Stimulated activated naive B cell treated with anti-CD40 and anti-IgM and Interleukin-4, amounts not matched to agents 10 μg/mL and 1 μg/mL and 100 μg/mL, for 72 hours (primary cell): ENCODE results near the gene SSH3.
A peak's percentile ranks its signal among the peaks of the same experiment; 100 is the strongest.

Source experiments
- ATAC-seq, 2 donors: fragments of 150-1000 bp; cut with Tn5 transposase; replicated peaks; 2 replicates each; pipeline ENCODE4 v1.10.0; 2021; ENCODE audit warnings: moderate library complexity in 1 of 2
- DNase-seq: peaks from one replicate; pipeline ENCODE4 v3.0.0; 2021
- H3K27ac Mint-ChIP-seq: one replicate; pipeline ENCODE4 v1.8.0; 2022; ENCODE audit warnings: mild to moderate bottlenecking, mixed read lengths
- H3K27me3 Mint-ChIP-seq, 2 donors: one replicate each; pipeline ENCODE4 v1.8.0; 2022; ENCODE audit warnings: mixed read lengths in 2 of 2
- H3K36me3 Mint-ChIP-seq, 2 donors: one replicate each; pipeline ENCODE4 v1.8.0; 2022; ENCODE audit warnings: mixed read lengths in 2 of 2, mild to moderate bottlenecking in 1 of 2
- H3K4me1 Mint-ChIP-seq, 2 donors: one replicate each; pipeline ENCODE4 v1.8.0; 2022; ENCODE audit warnings: mixed read lengths in 2 of 2, mild to moderate bottlenecking in 1 of 2
- H3K4me3 Mint-ChIP-seq, 2 donors: one replicate each; pipeline ENCODE4 v1.8.0; 2022; ENCODE audit warnings: mild to moderate bottlenecking in 2 of 2, mixed read lengths in 2 of 2, moderate library complexity in 1 of 2
- H3K9me3 Mint-ChIP-seq, 2 donors: one replicate each; pipeline ENCODE4 v1.8.0; 2022; ENCODE audit warnings: mixed read lengths in 2 of 2, mild to moderate bottlenecking in 1 of 2

The SSH3 gene

DNA sequence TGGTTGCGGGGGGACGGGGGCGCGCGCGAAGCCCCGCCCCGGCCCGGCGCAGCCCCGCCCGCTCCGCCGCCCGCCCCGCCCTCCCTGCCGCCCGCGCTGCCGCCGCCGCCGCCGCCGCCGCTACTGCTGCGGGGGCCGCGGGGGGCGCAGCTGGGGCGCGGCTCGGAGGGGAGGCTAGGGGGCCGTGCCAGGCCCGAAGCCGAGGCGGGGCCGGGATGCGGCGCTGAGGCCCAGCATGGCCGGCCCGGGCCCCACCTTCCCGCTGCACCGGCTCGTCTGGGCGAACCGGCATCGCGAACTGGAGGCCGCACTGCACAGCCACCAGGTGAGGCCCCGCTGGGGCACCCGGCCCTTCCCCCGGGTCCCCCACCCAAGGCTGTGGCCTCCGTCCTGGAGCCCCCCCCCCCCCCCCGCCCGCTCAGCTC lies 14.1 kb upstream of the SSH3 start, which contains the start of gene ANKRD13D:
TSS of gene ANKRD13D (plus strand) at position 78 of the 425 bp plus-strand sequence. CDS start at position 236, 158 bp downstream.
- ATAC-seq (peak; percentile 38 to 47), DNase-seq (peak; percentile 53)
- Mint-ChIP-seq H3K9me3 (peaks cover 0 to 1% of the 10 kb centered on the region in 2 donors), H3K27me3 (no peaks in the 10 kb centered on the region), H3K27ac (peak within 1 kb of the TSS; percentile 99), H3K4me3 (peak within 1 kb of the TSS; percentile 91 to 93), H3K4me1 (peaks cover 36 to 74% of the 10 kb centered on the region in 2 donors), H3K36me3 (peaks cover 41 to 50% of the 10 kb centered on the region in 2 donors)

DNA sequence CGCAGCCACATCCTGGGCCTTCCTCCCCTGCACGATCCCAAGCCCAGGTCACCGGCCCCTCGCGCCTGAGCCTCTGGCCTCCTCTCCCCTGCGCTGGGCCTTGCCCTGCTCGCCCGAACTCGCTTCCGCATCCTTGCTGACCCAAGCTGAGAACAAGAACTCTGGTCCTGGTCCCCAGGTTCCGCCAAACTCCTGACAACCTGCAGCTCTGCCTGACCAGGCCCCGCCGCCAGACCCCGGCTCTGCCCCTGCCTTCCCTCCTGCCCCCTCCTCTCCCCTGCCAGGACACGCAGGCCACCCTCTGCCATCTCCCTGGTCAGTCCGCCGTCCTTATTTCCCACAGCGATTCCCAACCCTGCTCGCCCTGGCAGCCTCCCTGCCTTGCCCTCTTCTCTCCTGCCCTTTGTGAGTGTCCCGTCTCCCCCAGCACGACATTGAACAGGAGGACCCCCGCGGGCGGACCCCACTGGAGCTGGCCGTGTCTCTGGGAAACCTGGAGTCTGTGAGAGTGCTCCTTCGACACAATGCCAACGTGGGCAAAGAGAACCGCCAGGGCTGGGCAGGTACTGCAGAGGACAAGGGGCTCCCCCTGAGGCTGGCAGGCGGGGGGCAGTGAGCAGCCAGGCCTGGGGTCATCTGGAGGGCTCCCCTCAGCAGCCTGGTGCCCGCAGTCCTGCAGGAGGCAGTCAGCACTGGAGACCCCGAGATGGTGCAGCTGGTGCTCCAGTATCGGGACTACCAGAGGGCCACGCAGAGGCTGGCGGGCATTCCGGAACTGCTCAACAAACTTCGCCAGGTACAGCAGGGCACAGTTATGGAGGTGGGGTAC lies 13.5 kb upstream of the SSH3 start:
- Mint-ChIP-seq H3K9me3 (peaks cover 0 to 1% of the 10 kb centered on the region in 2 donors), H3K4me1 (peaks cover 36 to 70% of the 10 kb centered on the region in 2 donors), H3K27ac (peak overlapping the region; percentile 95), H3K36me3 (peaks cover 42 to 52% of the 10 kb centered on the region in 2 donors), H3K4me3 (peak overlapping the region; percentile 88 to 93), H3K27me3 (no peaks in the 10 kb centered on the region)
- ATAC-seq (no peak), DNase-seq (no peak)

DNA sequence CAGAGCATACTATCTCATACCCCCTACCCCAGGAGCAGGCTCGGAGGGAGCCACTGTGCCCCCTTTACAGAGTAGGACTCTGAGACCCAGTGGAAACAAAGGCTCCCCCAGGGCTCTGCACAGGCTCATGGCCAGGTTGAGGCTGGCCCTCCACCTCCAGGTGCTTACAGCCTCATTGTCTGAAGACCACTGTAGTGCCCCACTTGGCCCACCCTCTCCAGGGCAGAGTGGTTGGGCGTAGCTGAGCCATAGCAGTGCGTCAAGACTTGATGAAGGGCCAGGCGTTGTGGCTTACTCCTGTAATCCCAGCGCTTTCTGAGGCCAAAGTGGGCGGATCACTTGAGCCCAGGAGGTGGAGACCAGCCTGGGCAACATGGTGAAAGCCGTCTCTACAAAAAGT lies 12.5 kb upstream of the SSH3 start:
- Mint-ChIP-seq H3K4me1 (peaks cover 34 to 61% of the 10 kb centered on the region in 2 donors), H3K27ac (peak overlapping the region; percentile 5), H3K4me3 (no peak overlapping the region), H3K27me3 (no peaks in the 10 kb centered on the region), H3K36me3 (peaks cover 45 to 54% of the 10 kb centered on the region in 2 donors), H3K9me3 (peaks cover 0 to 1% of the 10 kb centered on the region in 2 donors)
- no peak for ATAC-seq
- no peak for DNase-seq

DNA sequence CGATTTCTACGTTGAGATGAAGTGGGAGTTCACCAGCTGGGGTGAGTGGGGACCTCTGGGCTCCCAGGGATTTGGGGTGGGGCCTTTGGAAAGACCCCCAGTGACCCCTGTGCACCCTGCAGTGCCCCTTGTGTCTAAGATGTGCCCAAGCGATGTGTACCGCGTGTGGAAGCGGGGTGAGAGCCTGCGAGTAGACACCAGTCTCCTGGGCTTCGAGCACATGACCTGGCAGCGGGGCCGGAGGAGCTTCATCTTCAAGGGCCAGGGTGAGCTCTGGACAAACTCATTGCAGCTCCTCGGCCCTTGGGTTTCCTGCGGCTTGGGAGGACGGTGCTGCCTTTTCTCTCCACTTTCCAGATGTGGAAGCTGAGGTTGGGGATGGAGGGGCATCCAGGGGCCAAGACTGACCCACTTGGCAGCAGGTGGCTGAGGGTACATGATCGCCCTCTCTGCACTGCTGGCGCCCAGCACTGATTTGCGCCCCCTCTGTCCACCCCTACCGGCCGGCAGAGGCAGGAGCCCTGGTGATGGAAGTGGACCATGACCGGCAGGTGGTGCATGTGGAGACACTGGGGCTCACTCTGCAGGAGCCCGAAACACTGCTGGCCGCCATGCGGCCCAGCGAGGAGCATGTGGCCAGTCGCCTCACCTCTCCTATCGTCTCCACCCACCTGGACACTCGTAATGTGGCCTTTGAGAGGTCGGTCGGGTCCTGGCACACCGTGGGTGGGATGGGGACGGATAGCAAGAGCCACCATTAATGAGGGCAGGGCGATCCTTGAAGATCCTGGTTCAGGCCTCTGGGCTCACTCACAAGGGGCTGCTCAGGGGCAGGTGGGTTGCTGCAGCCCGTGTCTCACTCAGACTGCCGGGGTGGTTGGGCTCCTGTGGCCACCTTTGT lies 11.6 kb upstream of the SSH3 start:
- H3K4me3 Mint-ChIP-seq = peak overlapping the region in 1 of 2 donors; percentile 16
- peaks cover 28 to 58% of the 10 kb centered on the region in 2 donors for H3K4me1 Mint-ChIP-seq
- ATAC-seq (no peak), DNase-seq (no peak)
- peaks cover 6% of the 10 kb centered on the region in 2 donors for H3K9me3 Mint-ChIP-seq
- H3K27ac Mint-ChIP-seq = no peak overlapping the region
- no peaks in the 10 kb centered on the region for H3K27me3 Mint-ChIP-seq
- peaks cover 47 to 56% of the 10 kb centered on the region in 2 donors for H3K36me3 Mint-ChIP-seq

DNA sequence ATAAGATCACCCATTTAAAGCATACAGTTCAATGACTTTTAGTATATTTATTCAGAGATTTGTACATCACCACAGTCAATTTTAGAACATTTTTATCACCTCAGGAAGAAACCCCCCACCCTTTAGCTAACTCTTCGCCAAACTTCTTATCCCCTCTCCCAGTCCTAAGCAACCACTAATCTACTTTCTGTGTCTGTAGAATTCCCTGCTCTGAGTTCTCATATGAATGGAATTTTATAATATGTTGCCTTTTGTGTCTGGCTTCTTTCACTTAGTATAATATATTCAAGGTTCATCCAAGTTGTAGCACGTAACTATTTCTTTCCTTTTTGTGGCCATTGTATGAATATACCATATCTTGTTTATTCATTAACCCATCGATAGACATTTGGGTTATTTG lies 10.7 kb upstream of the SSH3 start:
- Mint-ChIP-seq H3K9me3 (peaks cover 5 to 6% of the 10 kb centered on the region in 2 donors), H3K4me1 (peaks cover 19 to 49% of the 10 kb centered on the region in 2 donors), H3K27ac (peak overlapping the region; percentile 15), H3K27me3 (no peaks in the 10 kb centered on the region), H3K4me3 (no peak overlapping the region), H3K36me3 (peaks cover 45 to 53% of the 10 kb centered on the region in 2 donors)
- DNase-seq (no peak), ATAC-seq (no peak)

DNA sequence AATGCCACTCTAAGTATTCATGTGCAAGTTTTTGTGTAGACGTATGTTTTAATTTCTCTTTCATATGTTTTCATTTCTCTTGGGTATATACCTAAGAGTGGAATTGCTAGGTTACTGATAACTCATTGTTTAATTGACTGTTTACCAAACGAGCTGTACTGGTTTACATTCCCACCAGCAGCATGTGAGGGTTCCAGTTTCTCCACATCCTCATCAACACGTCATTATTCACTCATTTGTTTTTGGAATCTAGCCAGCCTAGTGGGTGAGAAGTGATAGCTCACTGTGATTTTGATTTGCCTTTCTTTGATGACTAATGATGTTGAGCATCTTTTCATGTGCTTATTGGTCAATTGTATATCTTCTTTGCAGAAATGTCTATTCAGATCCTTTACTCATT lies 10.2 kb upstream of the SSH3 start:
- ATAC-seq (no peak), DNase-seq (no peak)
- no peak overlapping the region for H3K4me3 Mint-ChIP-seq
- H3K27ac Mint-ChIP-seq = no peak overlapping the region
- peaks cover 14 to 49% of the 10 kb centered on the region in 2 donors for H3K4me1 Mint-ChIP-seq
- H3K36me3 Mint-ChIP-seq = peaks cover 45 to 53% of the 10 kb centered on the region in 2 donors
- peaks cover 5 to 6% of the 10 kb centered on the region in 2 donors for H3K9me3 Mint-ChIP-seq
- no peaks in the 10 kb centered on the region for H3K27me3 Mint-ChIP-seq

DNA sequence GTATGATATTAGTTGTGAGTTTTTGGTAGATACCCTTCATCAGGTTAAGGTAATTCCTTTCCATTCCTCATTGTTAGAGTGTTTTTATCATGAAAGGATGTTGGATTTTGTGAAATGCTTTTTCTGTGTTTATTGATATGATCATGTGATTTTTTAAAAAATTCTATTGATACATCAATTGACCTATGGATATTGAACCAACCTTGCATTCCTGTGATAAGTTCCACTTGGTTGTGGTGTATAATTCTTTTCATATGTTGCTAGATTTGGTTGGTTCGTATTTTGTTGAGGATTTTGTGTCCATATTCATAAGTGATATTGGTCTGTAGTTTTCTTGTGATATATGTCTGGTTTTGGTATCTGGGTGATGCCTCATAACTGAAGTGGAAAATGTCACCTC lies 7.5 kb upstream of the SSH3 start:
- Mint-ChIP-seq H3K27ac (no peak overlapping the region), H3K4me1 (peaks cover 6 to 38% of the 10 kb centered on the region in 2 donors), H3K27me3 (no peaks in the 10 kb centered on the region), H3K4me3 (no peak overlapping the region), H3K9me3 (peaks cover 5 to 6% of the 10 kb centered on the region in 2 donors), H3K36me3 (peaks cover 48 to 67% of the 10 kb centered on the region in 2 donors)
- DNase-seq = no peak
- no peak for ATAC-seq

DNA sequence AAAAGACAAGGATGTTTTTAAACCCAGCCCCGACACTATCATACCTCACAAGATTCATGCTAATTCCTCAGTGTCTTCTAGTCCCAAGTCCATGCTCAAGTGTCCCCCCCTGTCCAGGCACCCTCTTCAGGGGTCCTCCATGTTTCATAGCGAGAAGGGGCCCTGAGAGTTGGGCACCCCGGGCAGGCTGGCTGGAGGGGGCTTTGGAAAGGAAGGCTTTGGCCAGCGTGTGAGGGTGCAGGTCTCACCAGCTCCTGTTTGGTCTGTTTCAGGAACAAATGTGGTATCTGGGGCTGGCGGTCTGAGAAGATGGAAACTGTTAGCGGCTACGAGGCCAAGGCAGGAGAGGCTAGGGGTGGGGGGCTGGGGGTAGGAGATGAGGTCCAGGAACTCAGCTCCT lies 4.5 kb upstream of the SSH3 start:
- ATAC-seq (no peak), DNase-seq (no peak)
- no peaks in the 10 kb centered on the region for H3K27me3 Mint-ChIP-seq
- H3K36me3 Mint-ChIP-seq = peaks cover 54 to 67% of the 10 kb centered on the region in 2 donors
- H3K27ac Mint-ChIP-seq = peak overlapping the region; percentile 14
- no peak overlapping the region for H3K4me3 Mint-ChIP-seq
- peaks cover 5 to 6% of the 10 kb centered on the region in 2 donors for H3K9me3 Mint-ChIP-seq
- peaks cover 2 to 26% of the 10 kb centered on the region in 2 donors for H3K4me1 Mint-ChIP-seq

DNA sequence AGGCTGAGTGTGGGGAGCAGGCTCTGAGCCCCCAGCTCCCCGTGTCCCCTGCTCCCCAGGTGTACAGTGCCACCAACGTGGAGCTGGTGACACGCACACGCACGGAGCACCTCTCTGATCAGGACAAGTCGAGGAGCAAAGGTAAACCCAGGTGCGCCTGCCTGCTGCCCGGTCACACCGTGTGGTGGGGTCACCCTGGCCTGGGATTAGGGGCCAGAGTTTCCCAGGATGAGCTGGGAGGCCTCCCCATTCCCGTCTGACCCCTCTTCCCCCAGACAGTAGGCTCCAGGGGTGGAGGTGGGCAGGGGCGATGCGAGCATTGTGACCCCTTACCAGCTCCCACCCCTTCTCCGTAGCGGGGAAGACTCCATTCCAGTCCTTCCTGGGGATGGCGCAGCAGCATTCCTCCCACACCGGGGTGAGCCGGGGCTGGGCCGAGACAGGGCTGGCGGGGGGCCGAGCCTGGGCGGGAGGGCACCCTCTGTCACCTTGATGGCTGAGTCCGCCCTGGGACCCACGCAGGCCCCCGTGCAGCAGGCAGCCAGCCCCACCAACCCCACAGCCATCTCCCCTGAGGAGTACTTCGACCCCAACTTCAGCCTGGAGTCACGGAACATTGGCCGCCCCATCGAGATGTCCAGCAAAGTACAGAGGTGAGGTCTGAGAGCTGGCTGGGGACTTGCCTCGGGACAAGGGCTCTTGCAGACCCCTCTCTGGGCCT lies 3.7 kb upstream of the SSH3 start:
- H3K9me3 Mint-ChIP-seq = peaks cover 5 to 6% of the 10 kb centered on the region in 2 donors
- DNase-seq = no peak
- no peak overlapping the region for H3K27ac Mint-ChIP-seq

DNA sequence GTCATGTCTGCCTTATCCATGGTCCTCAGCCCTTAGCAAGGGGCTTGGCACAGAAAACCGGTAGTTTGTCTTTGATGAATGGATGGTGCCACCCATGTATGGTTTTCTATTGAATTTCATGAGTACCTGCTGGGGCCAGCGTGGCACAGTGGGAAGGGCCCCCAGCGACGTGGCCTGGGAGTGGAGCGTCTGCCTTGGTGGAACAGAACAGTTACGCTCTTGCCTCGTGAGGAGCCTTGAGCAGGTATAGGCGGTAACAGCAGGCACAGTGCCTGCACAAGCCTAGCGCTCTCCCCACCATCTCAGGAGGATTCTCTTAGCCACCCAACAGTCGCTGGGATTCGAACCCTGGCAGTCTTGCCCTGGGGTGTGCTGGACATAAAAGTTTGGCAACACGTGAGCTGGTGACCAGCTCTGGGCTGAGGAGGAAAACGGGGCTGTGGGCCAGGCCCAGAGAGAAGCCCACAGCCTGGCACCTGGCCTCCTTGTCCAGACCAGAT lies 3.0 kb upstream of the SSH3 start:
- DNase-seq (no peak), ATAC-seq (no peak)
- no peak overlapping the region for H3K4me3 Mint-ChIP-seq
- H3K9me3 Mint-ChIP-seq = peaks cover 5 to 6% of the 10 kb centered on the region in 2 donors
- no peak overlapping the region for H3K27ac Mint-ChIP-seq
- no peaks in the 10 kb centered on the region for H3K27me3 Mint-ChIP-seq
- peaks cover 2 to 26% of the 10 kb centered on the region in 2 donors for H3K4me1 Mint-ChIP-seq
- peaks cover 47 to 55% of the 10 kb centered on the region in 2 donors for H3K36me3 Mint-ChIP-seq

More for the DNA sequence above, 3.7 kb upstream of the SSH3 start:
- Mint-ChIP-seq H3K4me3 (no peak overlapping the region), H3K4me1 (peaks cover 2 to 26% of the 10 kb centered on the region in 2 donors), H3K36me3 (peaks cover 52 to 60% of the 10 kb centered on the region in 2 donors), H3K27me3 (no peaks in the 10 kb centered on the region)
- no peak for ATAC-seq

DNA sequence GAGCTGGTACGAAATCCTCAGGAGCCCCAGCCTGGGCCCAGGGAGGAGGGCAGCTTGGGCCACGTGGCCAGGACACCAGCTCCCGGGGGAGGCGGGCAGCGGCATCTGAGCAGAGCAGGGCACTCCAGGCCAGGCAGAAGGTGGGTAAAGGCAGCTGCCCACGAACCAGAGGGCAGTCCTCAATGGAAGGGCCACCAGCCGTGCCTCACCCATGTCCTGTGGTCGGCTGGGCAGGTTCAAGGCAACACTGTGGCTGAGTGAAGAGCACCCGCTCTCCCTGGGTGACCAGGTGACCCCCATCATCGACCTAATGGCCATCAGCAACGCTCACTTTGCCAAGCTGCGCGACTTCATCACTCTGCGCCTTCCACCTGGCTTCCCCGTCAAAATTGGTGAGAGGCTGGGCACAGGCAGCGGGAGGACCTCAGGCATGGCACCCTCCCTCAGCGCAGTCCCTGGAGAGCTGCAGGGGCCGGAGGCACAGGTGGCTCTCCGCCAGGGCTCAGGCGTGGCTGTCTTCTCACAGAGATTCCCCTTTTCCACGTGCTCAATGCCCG lies 2.5 kb upstream of the SSH3 start:
- Mint-ChIP-seq H3K36me3 (peaks cover 44 to 50% of the 10 kb centered on the region in 2 donors), H3K4me3 (no peak overlapping the region), H3K4me1 (peaks cover 2 to 26% of the 10 kb centered on the region in 2 donors), H3K27me3 (no peaks in the 10 kb centered on the region), H3K9me3 (peaks cover 5 to 6% of the 10 kb centered on the region in 2 donors), H3K27ac (no peak overlapping the region)
- no peak for ATAC-seq
- no peak for DNase-seq

DNA sequence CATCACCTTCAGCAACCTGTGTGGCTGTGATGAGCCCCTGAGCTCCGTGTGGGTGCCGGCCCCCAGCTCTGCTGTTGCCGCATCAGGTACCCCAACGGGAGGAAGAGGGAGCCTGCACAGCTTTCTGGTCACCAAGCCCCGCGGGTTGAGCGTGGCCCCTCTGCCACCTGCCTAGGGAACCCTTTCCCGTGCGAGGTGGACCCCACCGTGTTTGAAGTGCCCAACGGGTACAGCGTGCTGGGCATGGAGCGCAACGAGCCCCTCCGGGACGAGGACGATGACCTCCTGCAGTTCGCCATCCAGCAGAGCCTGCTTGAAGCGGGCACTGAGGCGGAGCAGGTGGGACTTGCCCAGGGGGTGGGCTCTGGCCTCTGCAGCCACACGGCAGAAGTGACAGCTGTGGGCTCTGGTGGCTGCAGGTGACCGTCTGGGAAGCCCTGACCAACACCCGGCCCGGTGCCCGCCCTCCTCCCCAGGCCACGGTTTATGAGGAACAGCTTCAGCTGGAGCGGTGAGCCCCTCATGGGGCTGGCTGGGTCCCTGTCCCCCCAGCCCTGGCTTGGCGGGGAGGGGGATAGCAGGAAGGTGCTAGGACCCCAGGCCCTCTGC lies 1.9 kb upstream of the SSH3 start:
- ATAC-seq (no peak), DNase-seq (no peak)
- Mint-ChIP-seq H3K27me3 (no peaks in the 10 kb centered on the region), H3K36me3 (peaks cover 38 to 44% of the 10 kb centered on the region in 2 donors), H3K27ac (no peak overlapping the region), H3K4me1 (peaks cover 2 to 20% of the 10 kb centered on the region in 2 donors), H3K9me3 (peaks cover under 1% of the 10 kb centered on the region in 2 donors), H3K4me3 (no peak overlapping the region)

DNA sequence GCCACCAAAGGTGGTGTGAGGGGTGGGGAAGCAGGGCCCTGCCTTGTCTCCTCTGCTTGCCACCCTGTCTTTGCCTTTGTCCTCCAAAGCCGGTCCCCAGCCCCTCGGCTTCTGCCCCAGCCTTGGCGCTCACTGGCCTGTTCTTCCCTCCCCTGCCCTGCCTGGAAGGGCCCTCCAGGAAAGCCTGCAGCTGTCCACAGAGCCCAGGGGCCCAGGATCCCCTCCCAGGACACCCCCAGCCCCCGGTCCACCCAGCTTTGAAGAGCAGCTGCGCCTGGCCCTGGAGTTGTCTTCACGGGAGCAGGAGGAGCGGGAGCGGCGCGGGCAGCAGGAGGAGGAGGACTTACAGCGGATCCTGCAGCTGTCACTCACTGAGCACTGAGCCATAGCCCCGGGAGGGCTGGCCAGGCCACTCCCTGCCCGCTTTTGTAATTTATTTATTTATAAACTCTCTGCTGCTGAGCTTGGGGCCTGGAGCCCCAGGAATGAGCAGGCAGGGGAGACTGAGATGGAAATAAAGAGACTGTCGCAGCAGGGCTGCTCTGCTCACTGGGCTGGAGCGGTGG lies 1.3 kb upstream of the SSH3 start:
- H3K4me1 Mint-ChIP-seq = peaks cover 2 to 19% of the 10 kb centered on the region in 2 donors
- no peaks in the 10 kb centered on the region for H3K9me3 Mint-ChIP-seq
- H3K27me3 Mint-ChIP-seq = no peaks in the 10 kb centered on the region
- H3K36me3 Mint-ChIP-seq = peaks cover 32 to 38% of the 10 kb centered on the region in 2 donors
- no peak overlapping the region for H3K4me3 Mint-ChIP-seq
- ATAC-seq (no peak), DNase-seq (no peak)
- no peak overlapping the region for H3K27ac Mint-ChIP-seq
